Activated T-helper 9 cell treated with anti-CD3 and anti-CD28 coated beads, Interleukin-2, amount 50 U/mL, for 16 hours (primary cell): ENCODE results near the gene KCNIP4.

Experiments used
- DNase-seq: peaks from one replicate; pipeline ENCODE4 v3.0.0-alpha.2; 2020; ENCODE audit warnings: low read depth

KCNIP4 gene

GRCh38 chr4:21061902-21062301 lies 886.7 kb downstream of the KCNIP4 start:
- DNase-seq = no peak

- no peak for DNase-seq
These were observed 902.4 kb downstream of the KCNIP4 start for GRCh38 chr4:21046141-21046540.

GRCh38 chr4:21045119-21045518 lies 903.5 kb downstream of the KCNIP4 start:
- DNase-seq = no peak

- DNase-seq = no peak
These were observed 906.9 kb downstream of the KCNIP4 start for GRCh38 chr4:21041708-21042107.

GRCh38 chr4:21034728-21035127 lies 913.8 kb downstream of the KCNIP4 start:
- DNase-seq = no peak

GRCh38 chr4:21032089-21032645 lies 916.4 kb downstream of the KCNIP4 start:
- DNase-seq = no peak

GRCh38 chr4:21018817-21019216 lies 929.8 kb downstream of the KCNIP4 start:
- no peak for DNase-seq

GRCh38 chr4:21013501-21013900 lies 935.1 kb downstream of the KCNIP4 start:
- DNase-seq = no peak

- no peak for DNase-seq
These were observed 935.7 kb downstream of the KCNIP4 start for GRCh38 chr4:21012851-21013331.

- DNase-seq = no peak
These were observed 937.5 kb downstream of the KCNIP4 start for GRCh38 chr4:21011106-21011505.

GRCh38 chr4:21009956-21010355 lies 938.6 kb downstream of the KCNIP4 start:
- no peak for DNase-seq

GRCh38 chr4:21005647-21006046 lies 942.9 kb downstream of the KCNIP4 start:
- no peak for DNase-seq

- DNase-seq = no peak
These were observed 945.6 kb downstream of the KCNIP4 start for GRCh38 chr4:21002976-21003375.

GRCh38 chr4:21002286-21002685 lies 946.3 kb downstream of the KCNIP4 start:
- no peak for DNase-seq

- DNase-seq = no peak
These were observed 947.1 kb downstream of the KCNIP4 start for GRCh38 chr4:21001490-21001889.

GRCh38 chr4:20997886-20998285 lies 950.7 kb downstream of the KCNIP4 start:
- no peak for DNase-seq

GRCh38 chr4:20995610-20996009 lies 953.0 kb downstream of the KCNIP4 start:
- no peak for DNase-seq

GRCh38 chr4:20995015-20995414 lies 953.6 kb downstream of the KCNIP4 start:
- no peak for DNase-seq

GRCh38 chr4:20992002-20992401 lies 956.6 kb downstream of the KCNIP4 start:
- no peak for DNase-seq

- no peak for DNase-seq
These were observed 961.4 kb downstream of the KCNIP4 start for GRCh38 chr4:20987191-20987590.

GRCh38 chr4:20984576-20984836 lies 964.1 kb downstream of the KCNIP4 start:
- DNase-seq = no peak

- no peak for DNase-seq
These were observed 964.6 kb downstream of the KCNIP4 start for GRCh38 chr4:20983763-20984575.

GRCh38 chr4:20982544-20982943 lies 966.0 kb downstream of the KCNIP4 start:
- no peak for DNase-seq

- DNase-seq = no peak
These were observed 988.3 kb downstream of the KCNIP4 start for GRCh38 chr4:20960291-20960690.
